Mesenchymal stem cell (in vitro differentiated cells and primary cell): ENCODE data around the gene VWA3B.

Experiments used
- DNase-seq: peaks from one replicate; pipeline ENCODE4 v3.0.0-alpha.2; 2013
- H2AFZ ChIP-seq: one replicate; pipeline ENCODE4 v1.6.1; 2013; ENCODE audit warnings: low read depth, mild to moderate bottlenecking, control low read depth, inconsistent platforms, low read length, moderate library complexity
- H2AK5ac ChIP-seq: 2 replicates; pipeline ENCODE4 v1.6.1; 2013; ENCODE audit warnings: low read length, moderate library complexity, mild to moderate bottlenecking, inconsistent platforms; ENCODE audit not compliant: severe bottlenecking
- H2BK120ac ChIP-seq: one replicate; pipeline ENCODE4 v1.6.1; 2013; ENCODE audit warnings: low read depth, mild to moderate bottlenecking, inconsistent platforms, low read length, moderate library complexity
- H2BK12ac ChIP-seq, 2 experiments: one replicate each; pipeline ENCODE4 v1.6.1; 2013; ENCODE audit warnings: inconsistent platforms in 2 of 2, low read length in 2 of 2, mild to moderate bottlenecking in 2 of 2, moderate library complexity in 2 of 2, control low read depth in 1 of 2
- H2BK15ac ChIP-seq: one replicate; pipeline ENCODE4 v1.6.1; 2013; ENCODE audit warnings: mild to moderate bottlenecking, low read depth, inconsistent platforms; ENCODE audit not compliant: poor library complexity, severe bottlenecking
- H2BK5ac ChIP-seq: 2 replicates; pipeline ENCODE4 v1.6.1; 2013; ENCODE audit warnings: low read depth, mild to moderate bottlenecking, low read length, control low read depth, inconsistent platforms; ENCODE audit not compliant: poor library complexity, severe bottlenecking
- H3K14ac ChIP-seq, 2 experiments: one replicate each; pipeline ENCODE4 v1.6.1; 2013; ENCODE audit warnings: inconsistent platforms in 2 of 2, low read length in 2 of 2, control low read depth in 1 of 2, mild to moderate bottlenecking in 1 of 2, moderate library complexity in 1 of 2
- H3K18ac ChIP-seq, 2 experiments: one replicate each; pipeline ENCODE4 v1.6.1; 2013; ENCODE audit warnings: inconsistent platforms in 2 of 2, low read length in 2 of 2, control low read depth in 1 of 2, low read depth in 1 of 2, mild to moderate bottlenecking in 1 of 2
- H3K23ac ChIP-seq, 2 experiments: one replicate each; pipeline ENCODE4 v1.6.1; 2013; ENCODE audit warnings: inconsistent platforms in 2 of 2, low read length in 2 of 2, mild to moderate bottlenecking in 2 of 2, moderate library complexity in 2 of 2, control low read depth in 1 of 2
- H3K27ac ChIP-seq: 2 replicates; pipeline ENCODE4 v1.5.1; 2013; ENCODE audit warnings: mild to moderate bottlenecking, moderate library complexity, low read length, control low read depth, inconsistent platforms; ENCODE audit not compliant: poor library complexity, severe bottlenecking
- H3K27me3 ChIP-seq, 2 experiments: 2 replicates each; pipeline versions ENCODE4 v1.6.1 to v1.7.0; 2013; ENCODE audit warnings: low read length in 2 of 2, mild to moderate bottlenecking in 2 of 2, moderate library complexity in 2 of 2, control low read depth in 1 of 2, inconsistent platforms in 1 of 2; ENCODE audit not compliant: control insufficient read depth in 1 of 2, insufficient read depth in 1 of 2
- H3K36me3 ChIP-seq, 2 experiments: 2 replicates each; pipeline versions ENCODE4 v1.6.1 to v1.7.0; 2013; ENCODE audit warnings: low read length in 2 of 2, control low read depth in 1 of 2, inconsistent platforms in 1 of 2, low read depth in 1 of 2, mild to moderate bottlenecking in 1 of 2; ENCODE audit not compliant: insufficient read depth in 2 of 2, control insufficient read depth in 1 of 2
- H3K4ac ChIP-seq, 2 experiments: one replicate each; pipeline ENCODE4 v1.6.1; 2013; ENCODE audit warnings: inconsistent platforms in 2 of 2, low read length in 2 of 2, mild to moderate bottlenecking in 2 of 2, moderate library complexity in 2 of 2, control low read depth in 1 of 2, low read depth in 1 of 2
- H3K4me1 ChIP-seq: 2 replicates; pipeline ENCODE4 v1.6.1; 2013; ENCODE audit warnings: low read depth, low read length, control low read depth; ENCODE audit not compliant: control insufficient read depth, insufficient read depth
- H3K4me2 ChIP-seq: 2 replicates; pipeline ENCODE4 v1.6.1; 2013; ENCODE audit warnings: low read length, mild to moderate bottlenecking, inconsistent platforms; ENCODE audit not compliant: poor library complexity, severe bottlenecking
- H3K4me3 ChIP-seq, 2 experiments: 2 replicates each; pipeline versions ENCODE4 v1.5.1 to v1.7.0; 2013; ENCODE audit warnings: low read length in 2 of 2, mild to moderate bottlenecking in 2 of 2, control low read depth in 1 of 2, low read depth in 1 of 2; ENCODE audit not compliant: insufficient read depth in 1 of 2
- H3K79me1 ChIP-seq: replicated peaks from 2 replicates; pipeline ENCODE4 v1.6.1; 2013; ENCODE audit warnings: mild to moderate bottlenecking, control low read depth, low read length, inconsistent platforms; ENCODE audit not compliant: poor library complexity, severe bottlenecking
- H3K9ac ChIP-seq: 2 replicates; pipeline ENCODE4 v1.7.0; 2013; ENCODE audit warnings: mild to moderate bottlenecking, low read length, moderate library complexity
- H3K9me3 ChIP-seq: 2 replicates; pipeline ENCODE4 v1.7.0; 2013; ENCODE audit warnings: mild to moderate bottlenecking, low read length; ENCODE audit not compliant: control insufficient read depth
- H4K8ac ChIP-seq: one replicate; pipeline ENCODE4 v1.6.1; 2013; ENCODE audit warnings: inconsistent platforms, mild to moderate bottlenecking, low read length, moderate library complexity
- H4K91ac ChIP-seq: one replicate; pipeline ENCODE4 v1.6.1; 2013; ENCODE audit warnings: mild to moderate bottlenecking, low read length, inconsistent platforms
- WGBS: methylation state at CpG from one replicate; pipeline ENCODE4 v1.1.7; 2013; ENCODE audit warnings: mixed read lengths; 5-methylcytosine and 5-hydroxymethylcytosine counted together

The VWA3B gene

DNA sequence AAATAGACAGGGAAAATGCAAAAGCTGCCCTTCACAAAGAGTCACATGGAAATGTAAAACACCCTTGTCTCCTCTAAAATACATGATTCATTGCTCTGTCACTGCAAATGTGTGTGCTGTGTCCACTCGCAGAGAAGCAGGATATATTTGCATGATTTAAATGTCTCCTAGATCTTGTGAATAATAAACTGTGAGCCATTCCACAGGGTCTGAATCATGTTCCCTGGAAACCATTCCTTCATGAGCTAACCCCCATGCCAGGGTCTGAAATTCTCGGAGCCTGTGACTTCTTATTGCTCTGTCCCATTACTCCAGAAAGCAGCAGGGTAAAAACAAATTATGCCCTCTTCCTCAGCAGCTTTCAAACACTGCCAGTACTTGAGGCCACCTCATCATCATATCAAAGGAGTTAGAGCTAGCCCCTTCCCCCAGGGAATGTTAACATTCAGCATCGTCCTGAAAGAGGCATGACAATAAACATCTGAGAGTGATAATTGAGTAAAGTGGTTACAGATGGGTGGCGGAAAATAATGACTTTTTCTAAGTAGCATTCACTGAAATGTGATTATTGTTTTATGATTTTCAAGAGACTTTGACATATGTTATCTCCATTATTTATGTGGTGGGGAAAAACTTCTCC is 247.6 kb downstream of the VWA3B start:
- DNase-seq: peak; percentile 63
- no peak overlapping the region for H2AFZ ChIP-seq
- H4K91ac ChIP-seq: no peak overlapping the region
- H3K27me3 ChIP-seq: no peaks in the 10 kb centered on the region
- WGBS: 5% methylated on average over 4 of the region's 4 CpGs
- H3K18ac ChIP-seq: no peak overlapping the region
- no peak overlapping the region for H2BK12ac ChIP-seq
- H3K23ac ChIP-seq: no peak overlapping the region
- no peaks in the 10 kb centered on the region for H3K36me3 ChIP-seq
- H3K4me2 ChIP-seq: no peak overlapping the region
- no peak overlapping the region for H3K14ac ChIP-seq
- no peak overlapping the region for H2BK15ac ChIP-seq
- peak overlapping the region; percentile 64 for H3K9ac ChIP-seq
- H3K9me3 ChIP-seq: no peaks in the 10 kb centered on the region
- peak overlapping the region in 1 of 2 experiments; percentile 50 for H3K4me3 ChIP-seq
- H2AK5ac ChIP-seq: no peak overlapping the region
- no peak overlapping the region for H2BK5ac ChIP-seq
- no peak overlapping the region for H3K4ac ChIP-seq
- no peak overlapping the region for H3K27ac ChIP-seq
- no peak overlapping the region for H4K8ac ChIP-seq
- H2BK120ac ChIP-seq: no peak overlapping the region
- no peaks in the 10 kb centered on the region for H3K79me1 ChIP-seq
- H3K4me1 ChIP-seq: peaks cover 6% of the 10 kb centered on the region

DNA sequence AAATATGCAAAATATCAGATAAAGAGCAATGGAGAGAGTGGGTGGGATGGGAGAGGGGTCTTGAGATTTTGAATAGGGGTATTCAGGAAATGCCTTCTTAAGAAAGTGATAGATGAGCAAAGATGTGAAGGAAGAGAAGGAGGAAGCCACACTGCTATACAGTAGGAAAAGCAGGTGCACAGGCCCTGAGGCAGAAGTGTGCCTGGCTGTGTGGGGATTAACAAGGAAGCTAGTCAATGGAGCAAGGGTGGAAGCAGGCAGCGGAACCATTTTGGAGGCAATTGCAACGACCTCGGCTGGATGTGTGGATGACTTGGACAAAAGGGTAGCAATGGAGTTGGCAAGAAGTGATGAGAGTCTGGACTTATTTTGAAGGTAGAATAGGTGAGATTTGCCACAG is 248.3 kb downstream of the VWA3B start:
- Histone ChIP-seq H3K79me1 (no peaks in the 10 kb centered on the region), H3K27me3 (no peaks in the 10 kb centered on the region), H3K4me2 (no peak overlapping the region), H2BK15ac (no peak overlapping the region), H3K23ac (no peak overlapping the region), H3K14ac (no peak overlapping the region), H2AK5ac (no peak overlapping the region), H3K9ac (peak overlapping the region; percentile 64), H3K4ac (no peak overlapping the region), H2BK5ac (no peak overlapping the region), H3K9me3 (no peaks in the 10 kb centered on the region), H3K4me1 (peaks cover 6% of the 10 kb centered on the region), H3K4me3 (no peak overlapping the region), H3K27ac (no peak overlapping the region), H2AFZ (no peak overlapping the region), H2BK12ac (no peak overlapping the region), H2BK120ac (no peak overlapping the region), H3K36me3 (no peaks in the 10 kb centered on the region), H4K91ac (no peak overlapping the region), H3K18ac (no peak overlapping the region), H4K8ac (no peak overlapping the region)
- DNase-seq: no peak
- 58% methylated on average over 3 of the region's 3 CpGs for WGBS

DNA sequence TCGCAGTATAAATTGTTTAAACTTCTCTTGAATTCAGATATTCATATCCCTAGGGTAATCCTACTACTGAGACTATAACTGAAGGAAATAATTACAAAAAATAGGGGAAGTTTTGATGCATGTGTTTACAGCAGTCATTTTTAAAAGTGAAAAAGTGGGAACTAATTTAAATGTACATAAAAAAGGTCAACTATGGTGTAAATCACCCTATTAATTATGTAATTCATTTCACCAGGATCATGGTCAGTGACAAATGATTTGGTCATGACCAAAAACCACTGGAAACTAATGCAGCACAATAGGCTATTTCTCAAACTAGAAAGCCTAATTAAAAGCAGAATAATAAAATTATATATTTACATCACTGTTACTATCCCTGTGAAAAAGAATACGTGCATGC is 254.3 kb downstream of the VWA3B start:
- Histone ChIP-seq H3K23ac (no peak overlapping the region), H3K27ac (no peak overlapping the region), H4K8ac (no peak overlapping the region), H3K18ac (no peak overlapping the region), H2BK120ac (no peak overlapping the region), H3K4ac (no peak overlapping the region), H3K79me1 (no peaks in the 10 kb centered on the region), H3K27me3 (peaks cover 25 to 36% of the 10 kb centered on the region in 2 experiments), H2BK15ac (no peak overlapping the region), H3K9ac (no peak overlapping the region), H2BK12ac (no peak overlapping the region), H3K4me2 (no peak overlapping the region), H3K4me1 (peaks cover 3% of the 10 kb centered on the region), H2BK5ac (no peak overlapping the region), H4K91ac (no peak overlapping the region), H2AFZ (no peak overlapping the region), H2AK5ac (no peak overlapping the region), H3K4me3 (no peak overlapping the region), H3K14ac (no peak overlapping the region), H3K9me3 (no peaks in the 10 kb centered on the region), H3K36me3 (no peaks in the 10 kb centered on the region)
- no peak for DNase-seq
- WGBS: no CpG with 5 or more reads among the region's 2 CpGs

DNA sequence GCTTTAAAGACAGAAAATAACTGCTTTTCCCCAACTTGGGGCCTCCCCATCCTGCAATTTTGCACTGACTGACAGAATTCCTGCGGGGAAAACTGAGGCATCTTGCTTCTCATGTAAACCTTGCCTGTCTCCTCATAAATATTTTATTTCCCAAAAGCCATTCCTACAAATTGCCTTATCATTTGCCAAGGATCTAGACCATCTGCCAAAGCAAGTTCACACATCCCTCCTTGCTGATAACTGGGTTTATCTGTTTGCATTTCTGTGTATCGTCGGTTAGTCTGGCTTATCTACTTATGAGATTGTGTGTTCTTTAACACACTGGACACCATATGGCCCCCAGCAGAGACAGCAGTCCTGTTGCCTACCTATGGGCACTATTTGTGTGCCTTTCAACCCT is 256.3 kb downstream of the VWA3B start:
- Histone ChIP-seq H2BK120ac (no peak overlapping the region), H3K79me1 (no peaks in the 10 kb centered on the region), H3K14ac (no peak overlapping the region), H2AK5ac (no peak overlapping the region), H4K91ac (no peak overlapping the region), H3K23ac (no peak overlapping the region), H3K27ac (no peak overlapping the region), H3K36me3 (no peaks in the 10 kb centered on the region), H4K8ac (no peak overlapping the region), H3K4ac (no peak overlapping the region), H3K18ac (no peak overlapping the region), H2AFZ (no peak overlapping the region), H3K9ac (no peak overlapping the region), H3K9me3 (no peaks in the 10 kb centered on the region), H3K4me3 (no peak overlapping the region), H2BK12ac (no peak overlapping the region), H2BK15ac (no peak overlapping the region), H3K27me3 (peaks cover 42 to 57% of the 10 kb centered on the region in 2 experiments), H3K4me2 (no peak overlapping the region), H2BK5ac (no peak overlapping the region), H3K4me1 (peaks cover 17% of the 10 kb centered on the region)
- WGBS: 58% methylated on average over 1 of the region's 3 CpGs
- DNase-seq: no peak
